BLaER1 (cell line): ENCODE data around the gene PAN3.

Experiments used
- H3K27ac ChIP-seq: shearing (Covaris generic); formaldehyde crosslinking; 2 replicates; pipeline ENCODE4 v1.8.1; 2022
- H3K27me3 ChIP-seq: shearing (Covaris generic); formaldehyde crosslinking; 2 replicates; pipeline ENCODE4 v1.8.1; 2022
- H3K36me3 ChIP-seq: shearing (Covaris generic); formaldehyde crosslinking; 2 replicates; pipeline ENCODE4 v1.8.1; 2022
- H3K4me1 ChIP-seq: shearing (Covaris generic); formaldehyde crosslinking; 2 replicates; pipeline ENCODE4 v1.8.1; 2022
- H3K4me2 ChIP-seq: shearing (Covaris generic); formaldehyde crosslinking; 2 replicates; pipeline ENCODE4 v1.8.1; 2022
- H3K4me3 ChIP-seq: shearing (Covaris generic); formaldehyde crosslinking; 2 replicates; pipeline ENCODE4 v1.8.1; 2022
- H3K9ac ChIP-seq: shearing (Covaris generic); formaldehyde crosslinking; 2 replicates; pipeline ENCODE4 v1.8.1; 2022
- H3K9me3 ChIP-seq: shearing (Covaris generic); formaldehyde crosslinking; 2 replicates; pipeline ENCODE4 v1.8.1; 2022
- H4K20me1 ChIP-seq: shearing (Covaris generic); formaldehyde crosslinking; 2 replicates; pipeline ENCODE4 v1.8.1; 2022
- Cebpa-rat ChIP-seq: shearing (Covaris generic); IDR thresholded peaks from 2 replicates; pipeline ENCODE4 v1.8.1; 2022

Gene PAN3

DNA sequence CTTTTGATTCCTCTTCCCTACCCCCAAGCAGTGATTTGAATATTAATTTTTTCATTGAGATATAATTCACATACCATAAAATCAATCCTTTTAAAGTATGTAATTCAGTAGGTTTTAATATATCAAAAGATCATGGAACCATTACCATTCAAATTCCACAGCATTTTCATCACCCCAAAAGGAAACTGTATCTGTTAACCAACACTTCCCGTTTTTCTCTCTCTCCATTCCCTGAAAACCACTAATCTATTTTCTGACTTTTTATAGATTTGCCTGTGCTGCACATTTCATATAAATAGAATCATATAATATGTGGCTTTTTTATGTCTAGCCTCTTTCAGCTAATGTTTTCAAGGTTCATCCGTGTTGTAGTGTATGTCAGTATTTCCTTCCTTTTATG, 107.1 kb downstream of the PAN3 start:
- Histone ChIP-seq H3K36me3 (peaks cover 90% of the 10 kb centered on the region), H3K27me3 (no peaks in the 10 kb centered on the region), H3K4me3 (no peak overlapping the region), H4K20me1 (no peaks in the 10 kb centered on the region), H3K9me3 (peaks cover 77% of the 10 kb centered on the region), H3K4me1 (peaks cover 28% of the 10 kb centered on the region), H3K27ac (no peak overlapping the region), H3K4me2 (peak overlapping the region; percentile 6), H3K9ac (no peak overlapping the region)
- no peak for TF ChIP-seq Cebpa-rat

- TF ChIP-seq Cebpa-rat, result no peak
- H3K4me1 ChIP-seq, result peaks cover 42% of the 10 kb centered on the region
Measured at GRCh38 chr13:28246891-28247290, 108.5 kb downstream of the PAN3 start.

GRCh38 chr13:28248080-28248479, 109.7 kb downstream of the PAN3 start:
- no peak for TF ChIP-seq Cebpa-rat
- Histone ChIP-seq H3K4me3 (peak overlapping the region; percentile 16; the same call in 1 of the 2 replicates), H3K9me3 (peaks cover 80% of the 10 kb centered on the region), H3K36me3 (peaks cover 83% of the 10 kb centered on the region), H4K20me1 (no peaks in the 10 kb centered on the region), H3K27ac (peak overlapping the region; percentile 68), H3K9ac (no peak overlapping the region), H3K4me2 (peak overlapping the region; percentile 50), H3K4me1 (peaks cover 43% of the 10 kb centered on the region), H3K27me3 (no peaks in the 10 kb centered on the region)

More at GRCh38 chr13:28246891-28247290, 108.5 kb downstream of the PAN3 start:
- Histone ChIP-seq H3K4me3 (no peak overlapping the region), H4K20me1 (no peaks in the 10 kb centered on the region), H3K4me2 (no peak overlapping the region), H3K27me3 (no peaks in the 10 kb centered on the region), H3K27ac (no peak overlapping the region), H3K9me3 (peaks cover 83% of the 10 kb centered on the region), H3K9ac (no peak overlapping the region), H3K36me3 (peaks cover 87% of the 10 kb centered on the region)

DNA sequence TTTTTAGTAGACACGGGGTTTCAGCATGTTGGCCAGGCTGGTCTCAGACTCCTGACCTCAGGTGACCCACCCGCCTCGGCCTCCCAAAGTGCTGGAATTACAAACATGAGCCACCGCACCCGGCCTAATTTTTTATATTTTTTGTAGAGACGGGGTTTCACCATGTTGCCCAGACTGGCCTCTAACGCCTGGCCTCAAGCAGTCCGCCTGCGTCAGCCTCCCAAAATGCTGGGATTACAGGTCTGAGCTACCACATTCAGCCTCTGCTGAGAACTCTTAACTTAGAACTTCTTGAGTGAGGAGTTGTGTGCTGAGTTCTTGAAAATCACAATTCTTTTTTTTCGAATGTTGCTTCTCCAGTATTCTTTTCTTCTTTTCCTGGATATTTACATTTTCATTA, 112.2 kb downstream of the PAN3 start:
- Histone ChIP-seq H3K36me3 (peaks cover 86% of the 10 kb centered on the region), H4K20me1 (no peaks in the 10 kb centered on the region), H3K4me1 (peaks cover 34% of the 10 kb centered on the region), H3K4me2 (no peak overlapping the region), H3K9ac (no peak overlapping the region), H3K27ac (peak overlapping the region; percentile 32), H3K9me3 (peaks cover 83% of the 10 kb centered on the region), H3K27me3 (no peaks in the 10 kb centered on the region), H3K4me3 (0 out of 2 replicates have a peak overlapping the region, but pooled peaks have one; percentile 19)
- no peak for TF ChIP-seq Cebpa-rat

DNA sequence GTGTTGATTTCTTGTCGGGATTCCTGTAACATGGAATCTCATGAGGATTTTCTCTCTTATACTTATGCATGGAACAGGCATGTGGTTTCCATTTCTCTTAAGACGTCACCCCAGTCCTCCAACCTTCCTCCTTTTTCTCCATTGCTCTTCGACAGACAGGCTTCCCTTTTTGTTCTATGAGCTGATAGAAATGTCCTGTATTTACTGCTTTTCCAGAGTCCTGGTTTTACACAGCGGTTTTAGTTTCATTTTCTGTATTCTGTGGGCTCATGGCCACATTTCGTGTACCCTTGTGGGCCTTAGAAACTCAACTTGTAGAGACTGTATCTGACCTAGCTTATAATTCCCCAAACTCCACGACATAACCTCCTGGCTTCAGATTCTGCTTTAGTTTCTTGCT, 113.1 kb downstream of the PAN3 start:
- Histone ChIP-seq H3K27me3 (no peaks in the 10 kb centered on the region), H3K36me3 (peaks cover 84% of the 10 kb centered on the region), H3K4me2 (peak overlapping the region; percentile 59), H3K4me3 (0 out of 2 replicates have a peak overlapping the region, but pooled peaks have one; percentile 2), H3K9me3 (peaks cover 80% of the 10 kb centered on the region), H3K9ac (peak overlapping the region; percentile 20; the same call in 1 of the 2 replicates), H3K4me1 (peaks cover 30% of the 10 kb centered on the region), H4K20me1 (no peaks in the 10 kb centered on the region), H3K27ac (peak overlapping the region; percentile 52)
- TF ChIP-seq Cebpa-rat, result no peak

- Histone ChIP-seq H3K27ac (no peak overlapping the region), H3K4me1 (peaks cover 30% of the 10 kb centered on the region), H3K9ac (no peak overlapping the region), H3K36me3 (peaks cover 84% of the 10 kb centered on the region), H3K4me3 (no peak overlapping the region), H3K27me3 (no peaks in the 10 kb centered on the region), H3K4me2 (no peak overlapping the region), H3K9me3 (peaks cover 79% of the 10 kb centered on the region), H4K20me1 (no peaks in the 10 kb centered on the region)
- no peak for TF ChIP-seq Cebpa-rat
Measured at GRCh38 chr13:28252547-28252946, 114.2 kb downstream of the PAN3 start.

DNA sequence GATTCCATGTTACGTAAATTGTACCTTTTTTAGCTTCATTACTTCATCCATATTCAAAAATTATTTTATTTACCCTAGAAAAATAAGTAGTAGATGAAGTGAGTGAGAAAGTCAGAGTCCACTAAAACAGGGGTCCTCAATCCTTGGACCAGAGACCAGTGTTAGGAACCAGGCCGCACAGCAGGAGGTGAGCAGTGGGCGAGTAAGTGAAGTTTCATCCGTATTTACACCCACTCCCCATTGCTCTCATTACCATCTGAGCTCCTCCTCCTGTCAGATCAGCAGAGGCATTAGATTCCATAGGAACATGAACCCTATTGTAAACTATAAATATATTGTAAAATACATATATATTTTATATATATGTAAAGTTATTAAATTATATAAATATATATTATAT, 119.0 kb downstream of the PAN3 start:
- peaks cover 86% of the 10 kb centered on the region for H3K36me3 ChIP-seq

DNA sequence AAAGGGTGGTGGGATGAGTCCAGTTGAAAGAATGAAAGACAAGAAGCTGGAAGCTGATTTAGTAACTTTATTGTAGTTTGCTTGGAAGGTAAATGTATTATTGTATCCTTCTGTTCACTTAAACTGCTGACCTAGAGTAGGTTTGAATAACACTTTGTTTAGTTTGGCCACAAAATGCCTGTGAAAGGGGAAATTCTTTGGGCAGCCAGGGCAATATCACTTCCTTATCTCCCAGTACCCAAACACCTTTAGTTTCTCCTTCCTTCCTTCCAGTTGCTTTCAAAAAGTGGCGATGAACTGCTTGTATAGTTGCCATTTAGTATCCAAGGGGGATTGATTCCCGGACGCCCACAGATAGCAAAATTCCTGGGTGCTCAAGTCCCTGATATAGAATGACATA, 120.1 kb downstream of the PAN3 start:
- H3K27me3 ChIP-seq, result no peaks in the 10 kb centered on the region
- H4K20me1 ChIP-seq, result no peaks in the 10 kb centered on the region
- no peak overlapping the region for H3K4me3 ChIP-seq
- H3K4me2 ChIP-seq, result no peak overlapping the region
- H3K27ac ChIP-seq, result peak overlapping the region; percentile 48; the same call in 1 of the 2 replicates
- peaks cover 84% of the 10 kb centered on the region for H3K9me3 ChIP-seq
- peaks cover 91% of the 10 kb centered on the region for H3K36me3 ChIP-seq
- no peak for TF ChIP-seq Cebpa-rat
- H3K4me1 ChIP-seq, result no peaks in the 10 kb centered on the region
- no peak overlapping the region for H3K9ac ChIP-seq

More for the DNA sequence above, 119.0 kb downstream of the PAN3 start:
- no peak overlapping the region; the same call in 1 of the 2 replicates for H3K4me3 ChIP-seq
- no peaks in the 10 kb centered on the region for H3K27me3 ChIP-seq
- no peak overlapping the region for H3K9ac ChIP-seq
- no peaks in the 10 kb centered on the region for H3K4me1 ChIP-seq
- H3K9me3 ChIP-seq, result peaks cover 76% of the 10 kb centered on the region
- no peaks in the 10 kb centered on the region for H4K20me1 ChIP-seq
- H3K27ac ChIP-seq, result no peak overlapping the region
- H3K4me2 ChIP-seq, result no peak overlapping the region
- TF ChIP-seq Cebpa-rat, result no peak

- Histone ChIP-seq H3K36me3 (peaks cover 70% of the 10 kb centered on the region), H3K9ac (peak overlapping the region; percentile 40; the same call in 1 of the 2 replicates), H3K4me2 (peak overlapping the region; percentile 42), H3K27ac (peak overlapping the region; percentile 97), H4K20me1 (no peaks in the 10 kb centered on the region), H3K27me3 (no peaks in the 10 kb centered on the region), H3K4me1 (peaks cover 48% of the 10 kb centered on the region), H3K9me3 (peaks cover 51% of the 10 kb centered on the region), H3K4me3 (peak overlapping the region; percentile 39)
- no peak for TF ChIP-seq Cebpa-rat
Measured at GRCh38 chr13:28267497-28267896, 129.2 kb downstream of the PAN3 start.

- H3K9ac ChIP-seq, result peak overlapping the region; percentile 77
- no peak overlapping the region for H3K4me3 ChIP-seq
- TF ChIP-seq Cebpa-rat, result peak; percentile 76; the same call in 1 of the 2 replicates
- peak overlapping the region; percentile 97 for H3K27ac ChIP-seq
- no peaks in the 10 kb centered on the region for H3K27me3 ChIP-seq
- no peaks in the 10 kb centered on the region for H4K20me1 ChIP-seq
- H3K4me1 ChIP-seq, result peaks cover 61% of the 10 kb centered on the region
- peak overlapping the region; percentile 80 for H3K4me2 ChIP-seq
- peaks cover 70% of the 10 kb centered on the region for H3K36me3 ChIP-seq
- H3K9me3 ChIP-seq, result peaks cover 42% of the 10 kb centered on the region
Measured at GRCh38 chr13:28268800-28269223, 130.5 kb downstream of the PAN3 start.
